T47D (cell line): ENCODE measurements around the gene ZNF438.

Experiments
- DNase-seq, 2 experiments: peaks; one replicate each; pipeline versions ENCODE4 v3.0.0 to v3.0.0-alpha.2; 2011 to 2012; ENCODE audit warnings: low read depth in 1 of 2, low spot score in 1 of 2
- JUND ChIP-seq: IDR thresholded peaks from 2 replicates; pipeline ENCODE4 v1.6.1; 2012; ENCODE audit warnings: low read depth
- in situ Hi-C: cut with HindIII; loops from 2 replicates; pipeline ENCODE4 v1.10.0; 2016; ENCODE audit warnings: low sequenced_read_pairs, low pct_unique_long_range_greater_than_20kb

The ZNF438 gene

GRCh38 chr10:31031558-31032257 lies at the start of gene ZNF438:
Gene ZNF438 (minus strand): TSS chr10:31031865. CDS start chr10:30877034, 154,831 bp downstream.
- TF ChIP-seq JUND, result no peak
- in situ Hi-C loops, result no loop called here
- peak; percentile 67 to 92 for DNase-seq

- no peak for DNase-seq
- in situ Hi-C loops, result no loop called here
- TF ChIP-seq JUND, result no peak
These were observed 44.9 kb upstream of the ZNF438 start for GRCh38 chr10:31076610-31076988.

- in situ Hi-C loops, result no loop called here
- no peak for TF ChIP-seq JUND
- no peak for DNase-seq
These were observed 44.4 kb upstream of the ZNF438 start for GRCh38 chr10:31075881-31076609.

DNA sequence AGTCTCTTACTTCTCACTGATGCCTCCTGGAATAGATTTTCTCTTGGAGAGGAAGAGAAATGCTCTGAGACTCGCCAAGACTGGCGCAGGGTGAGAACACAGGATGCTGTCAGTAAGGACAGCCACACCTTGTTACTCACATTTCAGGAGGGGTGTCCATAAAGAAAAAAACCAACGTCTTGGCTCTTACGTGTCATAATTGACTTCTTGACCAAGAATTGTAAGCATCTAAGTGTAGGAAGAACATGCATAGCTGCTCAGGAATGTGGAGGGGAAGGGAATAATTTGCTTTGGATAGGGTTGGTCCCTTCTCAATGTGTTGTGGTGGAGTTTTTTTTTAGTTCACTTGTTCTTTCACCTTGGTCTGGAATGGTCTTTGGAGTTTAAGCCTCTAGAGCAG lies 43.8 kb upstream of the ZNF438 start:
- in situ Hi-C loops, result no loop called here
- TF ChIP-seq JUND, result no peak
- no peak for DNase-seq

DNA sequence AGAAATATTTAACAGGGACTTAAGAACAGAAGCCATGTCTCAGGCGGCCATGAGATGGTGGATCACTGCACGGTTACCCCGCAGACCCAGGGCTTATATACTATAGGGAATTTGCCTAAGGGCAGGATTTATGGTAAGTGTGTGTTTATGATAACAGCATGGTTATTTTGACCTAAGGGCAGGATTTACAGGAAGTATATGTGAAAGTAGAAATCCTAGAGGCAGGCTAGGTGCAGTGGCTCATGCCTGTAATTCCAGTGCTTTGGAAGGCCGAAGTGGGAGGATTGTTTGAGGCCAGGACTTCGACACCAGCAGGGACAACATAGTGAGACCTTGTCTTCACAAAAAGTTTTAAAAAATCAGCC lies 43.0 kb upstream of the ZNF438 start:
- TF ChIP-seq JUND, result no peak
- in situ Hi-C loops, result no loop called here
- DNase-seq, result no peak

- no peak for TF ChIP-seq JUND
- no peak for DNase-seq
- in situ Hi-C loops, result no loop called here
These were observed 42.5 kb upstream of the ZNF438 start for GRCh38 chr10:31073996-31074721.

DNA sequence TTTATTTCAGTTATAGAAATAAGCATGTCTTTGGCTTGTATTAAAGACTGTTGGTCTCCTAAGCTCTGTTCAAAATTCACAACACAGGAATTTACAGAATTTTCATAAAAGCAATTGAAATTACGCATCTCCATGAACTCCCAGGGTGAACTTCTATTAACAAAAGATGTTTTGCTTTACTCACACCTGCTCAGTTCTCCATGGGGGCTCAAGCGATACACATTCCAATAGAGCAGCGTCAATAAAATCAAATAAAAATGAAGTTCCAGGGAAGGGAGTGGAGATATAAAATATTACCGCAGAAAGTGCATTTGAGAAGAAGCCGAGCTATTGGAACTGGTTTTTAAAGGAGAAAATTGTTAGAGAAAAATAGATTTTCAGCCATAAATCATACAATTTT lies 41.5 kb upstream of the ZNF438 start:
- TF ChIP-seq JUND, result no peak
- no peak for DNase-seq
- in situ Hi-C loops, result no loop called here

DNA sequence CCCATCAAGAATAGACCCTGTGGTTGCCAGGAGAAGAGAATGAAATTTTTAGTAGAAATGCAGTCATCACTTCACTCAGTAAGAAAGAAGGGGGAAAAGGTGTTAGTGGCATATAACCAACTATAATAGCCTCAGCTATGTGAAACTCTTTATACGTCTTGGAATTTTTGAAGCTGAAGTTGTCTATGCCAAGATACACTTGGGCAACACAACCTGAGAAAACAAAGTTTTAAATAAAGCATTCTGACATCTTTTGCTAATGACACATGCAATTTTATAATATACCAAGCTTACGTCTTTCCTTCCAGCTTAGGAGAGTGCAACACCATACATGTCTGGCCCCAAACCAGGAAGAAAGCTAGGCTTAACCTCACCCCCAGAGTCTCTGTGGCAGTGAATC lies 40.8 kb upstream of the ZNF438 start:
- in situ Hi-C loops, result no loop called here
- no peak for DNase-seq
- no peak for TF ChIP-seq JUND

DNA sequence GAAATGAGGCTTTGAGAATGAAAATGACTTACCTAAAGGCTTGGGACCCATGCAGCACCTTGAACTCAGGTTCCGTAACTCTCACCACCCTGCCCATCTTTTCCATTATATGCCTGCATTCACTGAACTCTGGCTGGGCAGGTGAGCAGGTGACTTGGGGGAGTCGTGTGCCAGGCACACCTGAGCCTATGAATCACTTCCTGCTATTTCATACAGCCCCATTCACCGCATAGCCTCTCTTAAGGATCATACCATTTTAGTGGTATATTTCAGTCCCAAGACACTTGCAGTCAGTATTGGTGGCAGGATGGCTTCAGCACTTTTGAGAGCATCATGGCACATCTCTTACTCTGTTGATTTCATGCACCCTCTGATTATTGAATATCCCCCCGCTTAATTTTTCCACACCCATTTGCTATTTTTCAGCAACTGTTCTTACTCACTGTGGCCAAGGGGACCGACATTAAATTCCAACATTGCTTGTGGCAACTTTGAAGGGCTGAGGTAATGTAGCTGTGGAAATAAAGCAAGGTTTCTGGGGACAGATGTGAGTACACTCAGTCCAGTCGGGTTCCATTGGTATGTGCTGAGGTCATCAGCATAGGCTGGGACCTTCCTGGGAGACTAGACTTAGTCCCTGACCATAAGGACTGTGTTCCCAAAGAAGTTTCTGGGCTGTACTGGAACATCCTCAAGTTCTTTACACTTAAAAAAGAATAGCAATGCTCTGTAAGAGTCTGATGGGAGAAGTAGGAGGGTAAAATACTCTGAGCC lies 39.8 kb upstream of the ZNF438 start:
- TF ChIP-seq JUND, result no peak
- no peak for DNase-seq
- in situ Hi-C loops, result no loop called here

- no peak for TF ChIP-seq JUND
- DNase-seq, result no peak
- in situ Hi-C loops, result no loop called here
These were observed 39.0 kb upstream of the ZNF438 start for GRCh38 chr10:31070691-31071090.

DNA sequence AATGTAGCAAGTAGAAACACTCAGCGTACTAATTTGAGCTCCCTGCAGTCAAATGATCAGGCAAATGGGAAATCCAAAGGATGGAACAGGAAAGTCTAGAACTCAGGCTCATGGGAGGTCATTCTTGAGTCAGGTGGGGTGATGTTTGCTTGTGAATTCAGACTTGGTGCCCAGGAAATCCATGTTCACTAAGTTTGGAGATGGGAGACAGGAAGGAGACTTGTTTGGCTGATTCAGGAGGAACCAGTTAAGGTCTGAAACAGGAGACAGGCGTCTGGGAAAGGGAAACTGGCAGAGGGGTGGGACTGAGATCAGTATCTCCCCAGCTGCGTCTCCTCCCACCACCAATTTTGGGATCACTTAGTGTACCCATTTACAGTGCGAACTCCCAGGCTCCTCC lies 38.4 kb upstream of the ZNF438 start:
- TF ChIP-seq JUND, result no peak
- in situ Hi-C loops, result no loop called here
- no peak for DNase-seq

DNA sequence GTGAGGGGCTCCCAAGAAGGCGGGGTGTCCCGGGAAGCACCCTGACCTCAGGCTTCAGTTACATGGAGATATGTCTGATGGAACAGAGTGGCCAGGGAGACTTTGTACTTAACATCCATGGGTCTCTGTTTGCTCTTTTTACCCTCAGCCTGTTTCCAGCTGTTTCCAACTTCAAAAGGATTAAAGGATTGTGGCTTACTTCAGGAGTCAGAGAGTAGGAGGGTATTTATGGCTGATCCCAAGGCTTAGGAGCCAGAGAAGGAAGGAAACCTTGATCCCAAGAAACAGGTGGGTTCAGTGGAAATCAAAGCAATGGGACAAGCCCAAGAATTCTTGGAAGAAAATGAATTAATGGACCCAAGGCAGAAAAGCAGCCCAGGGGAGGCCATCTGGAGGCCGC lies 37.7 kb upstream of the ZNF438 start:
- in situ Hi-C loops, result no loop called here
- no peak for TF ChIP-seq JUND
- DNase-seq, result no peak

GRCh38 chr10:31064348-31064747 lies 32.7 kb upstream of the ZNF438 start:
- TF ChIP-seq JUND, result no peak
- in situ Hi-C loops, result no loop called here

More at GRCh38 chr10:31064348-31064747, 32.7 kb upstream of the ZNF438 start:
- no peak for DNase-seq
